ENCODE data around the gene ACP4.
A peak's percentile ranks its signal among the peaks of the same experiment; 100 is the strongest.

ACP4 gene

GRCh38 chr19:50839712-50840655, 49.8 kb downstream of the ACP4 start:
- H3K4me3 ChIP-seq: no peak overlapping the region
- peaks cover 0 to 20% (median 12%) of the 10 kb centered on the region in 3 donors for H3K9me3 ChIP-seq
- TF ChIP-seq CTCF (IDR thresholded peaks at IDR 0.05): no peak
- no peak overlapping the region for H3K27ac ChIP-seq
- intact Hi-C loops (cut with DNase I; ENCODE audit: low total_unique reads): no loop called here
- peaks cover 0 to 39% of the 10 kb centered on the region in 2 donors for H3K27me3 ChIP-seq
- no peaks in the 10 kb centered on the region for H3K36me3 ChIP-seq
- H3K4me1 ChIP-seq: peaks cover 0 to 12% (median 11%) of the 10 kb centered on the region in 4 donors
- peak in 1 of 2 donors; percentile 56 for DNase-seq

GRCh38 chr19:50842130-50842529, 51.9 kb downstream of the ACP4 start:
- intact Hi-C loops (cut with DNase I; ENCODE audit: low total_unique reads): no loop called here
- peaks cover 0 to 20% (median 12%) of the 10 kb centered on the region in 3 donors for H3K9me3 ChIP-seq
- peaks cover 0 to 18% of the 10 kb centered on the region in 2 donors for H3K27me3 ChIP-seq
- no peaks in the 10 kb centered on the region for H3K4me1 ChIP-seq
- DNase-seq: no peak
- TF ChIP-seq CTCF (IDR thresholded peaks at IDR 0.05): no peak
- H3K4me3 ChIP-seq: no peak overlapping the region
- H3K27ac ChIP-seq: no peak overlapping the region
- H3K36me3 ChIP-seq: no peaks in the 10 kb centered on the region

GRCh38 chr19:50843205-50843604, 53.0 kb downstream of the ACP4 start:
- Histone ChIP-seq H3K9me3 (peaks cover 0 to 20% (median 12%) of the 10 kb centered on the region in 3 donors), H3K27me3 (peaks cover 0 to 9% of the 10 kb centered on the region in 2 donors), H3K4me3 (no peak overlapping the region), H3K27ac (no peak overlapping the region), H3K36me3 (no peaks in the 10 kb centered on the region), H3K4me1 (no peaks in the 10 kb centered on the region)
- DNase-seq: no peak
- intact Hi-C loops (cut with DNase I; ENCODE audit: low total_unique reads): no loop called here
- TF ChIP-seq CTCF (IDR thresholded peaks at IDR 0.05): no peak

GRCh38 chr19:50843701-50844221, 53.5 kb downstream of the ACP4 start:
- intact Hi-C loops (cut with DNase I; ENCODE audit: low total_unique reads): no loop called here
- Histone ChIP-seq H3K4me3 (no peak overlapping the region), H3K4me1 (no peaks in the 10 kb centered on the region), H3K36me3 (no peaks in the 10 kb centered on the region), H3K27ac (no peak overlapping the region), H3K27me3 (peaks cover 0 to 4% of the 10 kb centered on the region in 2 donors), H3K9me3 (peaks cover 0 to 20% (median 12%) of the 10 kb centered on the region in 3 donors)
- DNase-seq: no peak
- TF ChIP-seq CTCF (IDR thresholded peaks at IDR 0.05): no peak

- intact Hi-C loops (cut with DNase I; ENCODE audit: low total_unique reads): no loop called here
- no peak for DNase-seq
Observed at GRCh38 chr19:50844296-50844935, 54.2 kb downstream of the ACP4 start.

More at GRCh38 chr19:50844296-50844935, 54.2 kb downstream of the ACP4 start:
- no peaks in the 10 kb centered on the region for H3K36me3 ChIP-seq
- TF ChIP-seq CTCF (IDR thresholded peaks at IDR 0.05): no peak
- H3K4me3 ChIP-seq: no peak overlapping the region
- no peaks in the 10 kb centered on the region for H3K4me1 ChIP-seq
- H3K9me3 ChIP-seq: peaks cover 0 to 20% (median 12%) of the 10 kb centered on the region in 3 donors
- no peak overlapping the region for H3K27ac ChIP-seq
- no peaks in the 10 kb centered on the region for H3K27me3 ChIP-seq

All from tibial artery (tissue), 4 donors.